ENCODE measurements around the gene ADCY9.

Gene ADCY9

DNA sequence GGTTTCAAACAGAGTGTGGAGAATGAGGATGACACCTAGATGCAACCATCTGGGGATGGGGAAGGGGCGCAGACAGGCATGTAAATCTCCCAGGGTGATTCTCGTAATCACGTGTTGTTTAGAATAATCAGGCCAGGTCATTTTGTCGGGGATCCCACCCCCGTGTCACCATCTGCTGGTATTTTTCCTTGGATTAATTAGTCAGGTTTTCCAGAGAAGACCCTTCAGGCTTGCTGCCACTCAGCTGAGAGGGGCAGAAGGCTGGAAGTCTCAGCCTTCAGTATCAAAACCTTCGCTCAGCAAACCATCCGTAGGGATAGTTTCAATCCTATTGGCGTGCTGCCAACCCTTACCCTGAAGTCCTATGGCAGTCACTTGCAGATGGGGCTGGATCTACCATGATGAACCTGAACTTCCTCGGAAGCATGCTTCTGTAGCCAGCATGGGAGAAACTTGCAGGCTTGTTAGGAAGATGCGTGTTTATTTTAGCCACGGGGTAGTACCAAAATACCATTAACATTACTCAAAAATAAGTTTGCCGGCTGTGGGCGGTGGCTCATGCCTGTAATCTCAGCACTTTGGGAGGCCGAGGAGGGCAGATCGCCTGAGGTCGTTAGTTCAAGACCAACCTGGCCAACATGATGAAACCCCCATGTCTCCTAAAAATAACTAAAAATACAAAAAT lies 7.5 kb upstream of the ADCY9 start:
- no peak for DNase-seq (ENCODE audit: low read depth)

GRCh38 chr16:4120176-4120575 lies 3.9 kb upstream of the ADCY9 start:
- no peak for DNase-seq (ENCODE audit: low read depth)

GRCh38 chr16:4117250-4117578 lies 972 bp upstream of the ADCY9 start:
- no peak for DNase-seq (ENCODE audit: low read depth)

GRCh38 chr16:4115949-4116318 lies 308 bp downstream of the ADCY9 start:
- no peak for DNase-seq (ENCODE audit: low read depth)

DNA sequence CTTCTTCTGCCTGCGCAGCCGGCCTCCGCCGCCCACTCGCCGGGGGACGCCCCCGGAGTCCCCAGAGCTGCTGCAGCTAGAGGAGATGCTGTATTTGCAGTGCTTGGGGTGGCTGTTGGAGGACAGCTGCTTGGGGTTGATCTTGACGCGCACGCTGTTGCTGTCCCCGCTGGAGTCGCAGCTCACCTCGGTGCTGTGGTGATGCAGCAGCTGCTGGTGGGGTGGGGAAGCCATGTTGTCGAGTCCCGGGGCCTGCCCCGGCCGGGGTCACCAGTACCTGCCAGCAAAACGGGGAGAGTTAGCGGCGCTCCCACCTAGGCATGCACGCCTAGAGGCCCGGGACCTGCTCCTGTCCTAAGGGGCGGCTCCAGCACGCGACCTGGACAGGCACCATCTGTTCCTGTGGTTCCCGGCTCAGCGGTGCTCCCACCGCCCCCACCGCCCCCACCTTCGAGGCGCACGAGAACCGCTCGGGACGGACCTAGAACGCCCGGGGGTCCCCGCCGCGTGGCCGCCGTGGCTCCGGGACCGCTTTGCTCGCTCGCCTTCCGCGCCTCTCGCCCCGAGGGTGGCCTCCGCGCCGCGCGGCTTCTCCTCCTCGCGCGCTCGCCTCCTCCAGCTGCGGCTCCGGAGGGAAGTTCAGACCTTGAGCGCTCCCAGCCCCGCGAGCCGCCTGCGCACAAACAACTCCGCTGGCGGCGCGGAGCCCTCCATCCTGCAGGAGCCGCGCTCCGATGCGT lies 863 bp downstream of the ADCY9 start:
- DNase-seq (ENCODE audit: low read depth), result peak; percentile 36

- no peak for DNase-seq (ENCODE audit: low read depth)
Measured at GRCh38 chr16:4114257-4115208, 1.7 kb downstream of the ADCY9 start.

DNA sequence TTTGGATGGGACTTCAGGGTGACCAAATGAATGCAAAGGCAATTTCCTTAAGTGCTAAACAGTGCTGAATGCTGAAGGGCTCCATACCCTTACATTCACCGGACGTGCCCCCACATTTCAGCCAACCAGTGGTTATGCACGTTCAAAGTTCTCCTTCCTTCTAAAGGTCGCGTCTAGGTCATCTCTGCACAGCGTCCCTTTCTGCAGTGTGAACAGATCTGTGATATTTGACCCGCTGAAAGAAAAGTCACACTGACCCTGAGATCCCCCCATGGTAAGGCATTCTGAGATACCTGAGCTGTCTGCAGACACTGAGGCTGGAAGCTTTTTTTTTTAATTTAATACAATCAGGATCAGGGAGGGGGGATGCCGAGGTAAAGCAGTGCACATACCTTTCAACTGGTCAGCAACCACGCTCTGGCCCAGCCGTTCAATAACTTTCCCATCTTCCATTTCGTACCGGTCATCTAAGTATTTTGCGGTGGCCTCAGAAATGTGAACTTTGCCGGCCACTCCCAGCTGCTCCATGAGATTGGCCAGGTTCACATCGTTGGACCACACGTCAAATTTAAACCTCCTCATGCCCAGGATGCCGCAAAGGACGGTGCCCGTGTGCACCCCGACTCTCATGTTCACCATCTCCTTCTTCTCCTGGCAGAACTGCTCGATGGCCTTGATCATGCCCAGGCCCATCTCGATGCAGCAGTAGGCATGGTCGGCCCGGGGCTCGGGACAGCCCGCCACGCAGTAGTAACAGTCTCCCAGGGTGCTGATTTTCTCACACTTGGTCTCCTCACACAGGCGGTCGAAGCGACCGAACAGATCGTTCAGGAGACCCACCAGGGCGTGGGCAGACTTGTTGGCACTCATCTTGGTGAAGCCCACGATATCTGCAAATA lies 2.6 kb downstream of the ADCY9 start:
- no peak for DNase-seq (ENCODE audit: low read depth)

GRCh38 chr16:4111748-4112696 lies 4.2 kb downstream of the ADCY9 start:
- no peak for DNase-seq (ENCODE audit: low read depth)

DNA sequence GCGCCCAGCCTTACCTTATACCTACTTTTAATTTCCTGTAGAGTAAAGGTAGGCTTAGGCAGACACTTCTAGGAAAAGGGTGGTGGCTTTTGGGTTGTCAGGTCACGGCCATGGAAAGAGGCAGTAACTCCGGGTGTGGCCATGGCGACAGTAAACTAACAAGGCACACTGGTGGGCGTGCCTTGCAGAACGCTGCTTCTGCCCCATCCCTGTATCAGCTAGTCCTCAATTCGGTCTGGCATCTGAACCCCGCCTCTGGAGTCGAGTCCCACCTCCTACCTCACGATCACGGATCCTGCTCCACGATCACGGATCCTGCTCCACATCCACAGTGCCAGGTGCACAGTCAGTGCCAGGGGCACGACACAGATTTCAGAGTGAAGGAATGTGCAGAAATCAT lies 5.6 kb downstream of the ADCY9 start:
- DNase-seq (ENCODE audit: low read depth), result no peak

- no peak for DNase-seq (ENCODE audit: low read depth)
Measured at GRCh38 chr16:4110065-4110464, 6.2 kb downstream of the ADCY9 start.

GRCh38 chr16:4109250-4109736 lies 6.9 kb downstream of the ADCY9 start:
- DNase-seq (ENCODE audit: low read depth), result no peak

DNA sequence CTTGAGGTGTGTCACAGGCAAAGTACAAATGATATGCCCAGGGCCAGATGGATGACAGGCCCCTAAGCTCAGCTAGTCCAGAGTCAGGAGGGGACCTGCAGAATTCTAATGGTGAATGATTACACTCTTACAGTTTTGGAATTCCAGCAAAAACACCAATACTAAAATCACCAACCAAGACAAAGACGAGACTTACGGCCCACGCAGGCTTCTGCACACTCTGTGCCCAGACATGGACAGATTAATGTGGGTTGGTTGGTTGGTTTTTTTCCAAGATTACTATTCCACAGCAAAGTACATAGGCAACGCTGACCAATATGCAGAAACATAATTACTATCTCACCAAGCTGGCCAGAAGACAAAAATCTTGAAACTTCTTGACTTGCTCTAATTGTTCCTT lies 9.7 kb downstream of the ADCY9 start:
- no peak for DNase-seq (ENCODE audit: low read depth)

DNA sequence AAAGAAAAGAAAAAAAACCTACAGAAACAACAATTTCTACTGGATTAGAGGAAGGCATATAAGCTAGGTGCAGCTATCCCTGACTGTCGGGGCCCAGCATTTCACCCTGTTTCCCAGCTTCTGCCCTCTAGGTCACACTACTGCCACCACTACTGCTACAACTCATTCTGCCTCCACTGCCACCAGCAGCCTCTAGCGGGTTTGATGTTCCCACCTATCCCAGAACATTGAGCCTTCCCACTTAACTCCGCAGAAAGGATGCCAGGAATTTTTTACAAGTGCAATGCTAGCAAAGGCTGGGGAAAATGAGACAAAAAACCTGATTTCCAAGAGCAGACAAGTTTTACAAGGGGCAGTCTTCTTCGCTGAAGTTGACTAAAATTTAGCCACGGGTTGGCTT lies 10.4 kb downstream of the ADCY9 start:
- DNase-seq (ENCODE audit: low read depth), result no peak

DNA sequence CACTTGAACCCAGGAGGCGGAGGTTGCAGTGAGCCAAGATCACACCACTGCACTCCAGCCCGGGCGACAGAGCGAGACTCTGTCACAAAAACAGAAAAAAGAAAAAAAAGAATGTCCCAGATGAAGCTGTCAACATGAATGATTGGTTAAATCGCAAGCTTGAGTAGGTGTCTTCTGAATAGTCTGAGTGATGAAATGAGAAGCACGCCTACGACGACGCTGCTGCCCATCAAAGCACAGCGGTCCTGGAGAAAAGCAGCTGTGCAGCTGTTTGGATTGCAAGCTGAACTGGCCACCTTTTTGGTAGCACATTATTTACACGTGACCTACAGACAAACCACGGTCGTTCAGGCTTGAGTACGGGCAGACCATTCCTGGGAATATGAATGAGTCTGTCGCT lies 12.5 kb downstream of the ADCY9 start:
- DNase-seq (ENCODE audit: low read depth), result no peak

- no peak for DNase-seq (ENCODE audit: low read depth)
Measured at GRCh38 chr16:4101421-4102219, 14.6 kb downstream of the ADCY9 start.

GRCh38 chr16:4098501-4098900 lies 17.7 kb downstream of the ADCY9 start:
- no peak for DNase-seq (ENCODE audit: low read depth)

- no peak for DNase-seq (ENCODE audit: low read depth)
Measured at GRCh38 chr16:4097826-4098240, 18.4 kb downstream of the ADCY9 start.

DNA sequence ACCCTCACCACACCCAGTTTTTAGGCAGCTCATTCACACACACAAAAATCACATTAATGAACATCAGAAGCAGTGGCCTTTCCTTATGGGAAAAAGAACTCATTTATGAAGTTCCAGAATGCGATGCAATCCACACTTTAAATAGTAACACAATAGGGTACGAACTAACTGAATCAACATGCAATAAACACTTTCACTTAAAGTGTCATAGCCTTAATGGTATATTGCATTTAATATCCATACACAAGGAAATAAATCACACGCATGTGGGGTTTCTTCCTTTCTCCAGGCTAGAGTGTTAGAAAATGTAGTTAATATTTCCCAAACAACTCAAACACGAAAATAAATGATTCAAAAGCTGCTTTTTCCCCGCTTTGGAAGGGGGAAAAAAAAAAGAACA lies 19.7 kb downstream of the ADCY9 start:
- DNase-seq (ENCODE audit: low read depth), result no peak

GRCh38 chr16:4094127-4094773 lies 22.0 kb downstream of the ADCY9 start:
- no peak for DNase-seq (ENCODE audit: low read depth)

Data from activated T-cell treated with anti-CD3 and anti-CD28 coated beads for 1 hour (primary cell).